NCI-H2171 (cell line): ENCODE data around the gene TMEM52B.

ENCODE experiments used
- DNase-seq: peaks from one replicate; lab custom pipeline; 2025; lab: John Stamatoyannopoulos, UW

Gene TMEM52B

GRCh38 chr12:10178821-10179220, at the start of gene TMEM52B:
TSS of gene TMEM52B (plus strand) at chr12:10179032. CDS start at chr12:10179575, 543 bp downstream.
- no peak for DNase-seq

DNA sequence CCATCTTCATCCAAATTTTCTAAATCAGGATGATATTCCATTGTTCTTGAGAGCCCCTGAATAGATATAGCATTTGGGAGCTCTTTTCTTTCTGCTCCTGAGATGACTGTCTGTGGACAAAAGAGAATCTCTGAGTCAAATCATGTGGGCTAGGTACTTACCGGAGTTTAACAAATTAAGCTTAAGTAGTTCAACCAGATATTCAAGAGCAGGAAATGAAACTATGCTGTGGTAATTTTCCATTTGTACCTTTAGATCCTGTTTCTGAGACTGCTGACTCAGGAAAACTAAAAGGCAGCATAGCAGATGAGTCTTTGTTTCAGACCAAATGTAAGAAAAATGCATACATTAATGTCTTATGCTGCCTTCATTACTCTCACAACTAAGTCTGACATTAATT, 48.8 kb upstream of the TMEM52B start, which contains the start of gene CLEC7A:
TSS of gene CLEC7A (minus strand) at position 158 of the 400 bp plus-strand sequence. CDS start at position 41, 117 bp downstream.
- no peak for DNase-seq

- no peak for DNase-seq
These were observed 47.6 kb upstream of the TMEM52B start for GRCh38 chr12:10131111-10131690.

- no peak for DNase-seq
These were observed 45.9 kb upstream of the TMEM52B start for GRCh38 chr12:10132850-10133370.

DNA sequence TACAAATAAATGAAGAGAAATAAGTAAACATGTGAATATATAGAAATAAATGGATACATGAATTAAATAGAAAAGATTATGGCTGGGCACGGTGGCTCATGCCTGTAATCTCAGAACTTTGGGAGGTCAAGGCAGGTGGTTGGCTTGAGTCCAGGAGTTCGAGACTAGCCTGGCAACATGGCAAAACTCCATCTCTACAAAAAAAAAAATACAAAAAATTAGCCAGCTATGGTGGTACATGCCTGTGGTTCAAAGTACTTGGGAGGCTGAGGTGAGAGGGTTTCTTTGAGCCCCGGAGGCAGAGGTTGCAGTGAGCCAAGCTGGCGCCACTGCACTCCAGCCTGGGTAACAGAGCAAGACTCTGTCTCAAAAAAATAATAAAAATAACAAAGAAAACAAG, 43.7 kb upstream of the TMEM52B start:
- DNase-seq = no peak

- DNase-seq = no peak
These were observed 42.1 kb upstream of the TMEM52B start for GRCh38 chr12:10136637-10137205.

- no peak for DNase-seq
These were observed 38.8 kb upstream of the TMEM52B start for GRCh38 chr12:10140001-10140400.

GRCh38 chr12:10142976-10143589, 35.7 kb upstream of the TMEM52B start:
- no peak for DNase-seq

DNA sequence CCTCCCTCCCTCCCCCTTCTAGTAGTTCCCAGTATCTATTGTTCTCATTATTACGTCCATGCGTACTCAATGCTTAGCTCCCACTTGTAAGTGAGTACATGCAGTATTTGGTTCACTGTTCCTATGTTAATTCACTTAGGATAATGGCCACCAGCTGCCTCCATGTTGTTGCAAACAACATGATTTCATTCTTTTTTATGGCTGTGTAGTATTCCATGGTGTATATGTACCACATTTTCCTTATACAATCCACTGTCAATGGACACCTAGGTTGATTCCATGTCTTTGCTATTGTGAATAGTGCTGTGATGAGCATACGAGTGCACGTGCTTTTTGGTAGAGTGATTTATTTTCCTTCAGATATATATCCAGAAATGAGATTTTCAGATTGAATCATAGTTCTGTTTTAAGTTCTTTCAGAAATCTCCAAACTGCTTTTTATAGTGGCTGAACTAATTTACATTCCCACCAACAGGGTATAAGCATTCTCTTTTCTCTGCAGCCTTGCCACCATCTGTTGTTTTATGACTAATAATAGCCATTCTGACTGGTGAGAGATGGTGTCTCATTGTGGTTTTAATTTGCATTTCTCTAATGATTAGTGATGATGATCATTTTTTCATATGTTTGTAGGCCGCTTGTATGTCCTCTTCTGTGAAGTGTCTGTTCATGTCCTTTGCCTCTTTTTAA, 31.0 kb upstream of the TMEM52B start:
- DNase-seq = no peak

GRCh38 chr12:10151621-10152020, 27.2 kb upstream of the TMEM52B start:
- DNase-seq = no peak

DNA sequence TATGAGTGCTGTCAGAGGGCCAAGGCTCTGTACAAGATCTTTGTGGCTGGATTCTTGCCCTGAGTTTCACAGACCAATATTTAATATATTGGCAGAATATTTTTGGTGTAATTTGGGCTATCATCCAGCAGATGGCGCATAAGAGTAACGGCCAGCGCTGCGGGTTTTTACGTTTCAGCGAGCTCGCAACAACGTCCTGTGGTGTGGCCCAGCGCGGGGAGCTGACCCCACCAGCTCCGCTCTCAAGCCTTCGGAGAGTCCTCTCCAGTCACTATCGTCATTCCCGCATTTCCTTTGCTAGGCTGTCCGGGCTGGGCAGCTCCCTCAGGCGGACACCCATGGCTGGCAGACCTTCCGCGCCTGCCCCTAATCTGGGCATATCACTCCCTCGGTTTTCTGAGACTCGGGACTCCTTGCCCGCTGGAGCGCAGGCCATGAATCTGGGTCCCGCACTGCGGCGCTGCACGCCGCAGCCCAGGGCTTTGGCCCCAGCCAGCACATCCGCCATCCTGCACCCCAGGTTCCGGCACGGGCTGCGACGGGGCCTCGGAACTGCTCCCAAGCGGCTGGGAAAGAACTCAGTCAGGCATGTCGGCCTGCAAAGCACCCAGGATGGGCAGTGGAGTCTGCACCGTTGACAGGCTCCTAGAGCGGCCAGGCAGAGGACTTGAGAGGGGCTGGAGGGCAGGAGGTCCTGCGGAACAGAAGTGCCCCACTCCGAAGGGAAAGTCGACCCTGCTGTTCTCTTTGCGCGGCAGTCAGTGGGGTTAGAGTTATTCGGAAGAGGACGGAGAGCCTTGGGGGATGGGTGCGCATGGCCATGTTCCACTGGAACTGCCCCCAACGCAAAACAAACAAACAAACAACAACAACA, 25.3 kb upstream of the TMEM52B start:
- DNase-seq = no peak

GRCh38 chr12:10154145-10154496, 24.7 kb upstream of the TMEM52B start:
- no peak for DNase-seq

DNA sequence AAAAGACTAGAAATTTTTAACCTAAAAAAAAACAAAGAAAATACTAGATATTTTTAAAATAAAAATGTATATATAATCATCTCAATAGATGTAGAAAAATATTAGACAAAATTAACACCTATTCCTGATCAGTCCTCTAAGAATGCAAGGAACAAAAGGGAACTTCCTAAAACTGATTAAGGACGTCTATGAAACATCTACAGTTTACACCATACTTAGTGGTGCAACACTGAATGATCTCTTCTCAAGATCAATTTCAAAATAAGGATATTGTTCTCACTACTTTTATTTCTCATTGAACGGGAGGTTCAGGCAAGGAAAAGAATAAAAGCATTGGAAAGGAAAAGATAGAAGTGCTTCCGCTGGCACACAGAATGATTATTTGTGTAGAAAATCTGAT, 22.9 kb upstream of the TMEM52B start:
- DNase-seq = no peak

GRCh38 chr12:10158406-10158805, 20.4 kb upstream of the TMEM52B start:
- DNase-seq = no peak

DNA sequence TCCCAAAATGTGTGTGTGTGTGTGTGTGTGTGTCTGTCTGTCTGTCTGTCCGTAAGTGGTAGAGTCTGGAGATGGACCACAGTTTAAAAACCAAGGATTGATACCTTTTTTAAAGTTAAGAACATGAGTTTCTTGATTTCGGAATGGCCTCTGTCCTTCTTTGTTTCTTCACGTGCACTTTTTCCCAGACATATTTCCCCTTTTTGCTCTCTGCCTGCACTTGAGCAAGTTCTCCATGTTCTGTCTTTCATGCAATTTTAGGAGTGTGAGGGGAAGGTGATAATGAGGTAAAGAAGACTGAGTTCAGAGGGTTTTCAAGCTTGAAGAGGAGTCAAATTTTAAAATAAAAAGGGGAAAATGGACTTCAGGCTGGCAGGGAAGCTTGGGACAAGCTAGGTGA, 19.6 kb upstream of the TMEM52B start:
- no peak for DNase-seq

GRCh38 chr12:10160617-10161385, 18.0 kb upstream of the TMEM52B start:
- no peak for DNase-seq

DNA sequence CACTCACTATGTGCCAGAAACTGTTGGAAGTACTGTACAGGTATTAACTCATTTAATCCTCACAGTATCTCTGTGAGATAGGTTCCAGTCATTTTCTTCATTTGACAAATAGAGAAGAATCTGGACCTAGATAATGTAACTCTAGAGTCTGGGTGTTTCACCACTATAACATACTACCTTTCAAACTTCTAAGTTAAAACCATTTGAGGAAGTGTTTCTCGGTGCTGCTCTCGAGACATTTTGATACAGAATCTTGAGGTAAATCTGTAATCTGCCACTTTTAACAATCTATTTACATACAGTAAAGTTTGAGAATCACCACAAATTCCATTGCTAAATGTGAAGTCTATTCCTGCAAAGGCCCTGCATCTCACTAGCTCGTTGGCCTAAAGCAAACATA, 15.7 kb upstream of the TMEM52B start:
- no peak for DNase-seq

DNA sequence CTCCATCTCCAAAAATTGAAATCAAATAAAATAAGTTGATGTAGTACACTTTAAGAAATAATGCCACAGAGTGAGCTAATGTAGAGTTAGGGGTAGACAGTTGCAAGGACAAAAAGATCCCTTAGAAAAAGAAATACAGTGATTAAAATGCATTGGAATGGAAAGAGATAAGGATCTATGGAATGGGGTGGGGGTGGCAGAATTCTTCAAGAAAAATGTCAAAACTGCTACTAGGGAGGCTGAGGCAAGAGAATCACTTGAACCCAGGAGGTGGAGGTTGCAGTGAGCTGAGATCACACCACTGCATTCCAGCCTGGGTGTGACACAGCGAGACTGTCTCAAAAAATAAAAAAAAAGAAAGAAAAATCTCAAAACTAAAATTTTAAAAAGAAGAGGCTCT, 13.4 kb upstream of the TMEM52B start:
- DNase-seq = no peak

DNA sequence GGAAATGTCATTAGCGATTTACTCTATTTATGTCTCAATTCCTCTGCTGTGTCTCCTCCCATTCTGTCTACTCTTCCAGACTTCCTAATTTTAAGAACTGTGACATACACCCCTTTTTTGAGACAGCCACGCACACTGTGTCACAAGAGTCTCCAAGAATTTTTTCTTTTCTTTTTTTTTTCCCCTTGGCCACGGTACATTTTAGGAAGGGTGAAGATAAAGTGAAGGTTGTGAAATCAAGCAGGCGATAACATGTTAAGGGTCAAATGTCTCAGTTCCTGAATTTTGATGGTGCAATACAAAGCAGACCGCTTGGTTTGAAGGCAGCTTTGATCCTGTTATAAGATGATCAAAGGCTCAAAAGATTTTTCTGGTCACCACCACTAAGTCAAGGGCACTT, 11.2 kb upstream of the TMEM52B start:
- no peak for DNase-seq

DNA sequence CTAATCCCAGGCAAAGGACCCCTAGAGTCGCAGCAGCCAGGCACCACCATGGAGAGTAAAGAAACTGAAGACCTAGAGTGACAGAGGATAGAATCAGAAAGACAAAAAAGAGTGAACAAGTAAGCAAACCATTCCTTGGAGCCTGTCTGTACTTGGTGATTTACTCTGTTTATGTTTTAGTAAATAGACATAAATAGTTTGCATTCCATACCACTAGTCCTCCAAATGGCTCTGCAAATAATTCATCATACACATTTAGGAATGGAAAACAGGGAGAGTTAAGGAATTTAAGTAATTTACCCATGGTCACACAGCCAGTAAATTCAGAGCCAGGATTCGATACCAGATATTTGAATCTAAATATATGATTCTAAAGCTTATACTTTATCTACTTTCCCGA, 9.7 kb upstream of the TMEM52B start:
- DNase-seq = no peak

DNA sequence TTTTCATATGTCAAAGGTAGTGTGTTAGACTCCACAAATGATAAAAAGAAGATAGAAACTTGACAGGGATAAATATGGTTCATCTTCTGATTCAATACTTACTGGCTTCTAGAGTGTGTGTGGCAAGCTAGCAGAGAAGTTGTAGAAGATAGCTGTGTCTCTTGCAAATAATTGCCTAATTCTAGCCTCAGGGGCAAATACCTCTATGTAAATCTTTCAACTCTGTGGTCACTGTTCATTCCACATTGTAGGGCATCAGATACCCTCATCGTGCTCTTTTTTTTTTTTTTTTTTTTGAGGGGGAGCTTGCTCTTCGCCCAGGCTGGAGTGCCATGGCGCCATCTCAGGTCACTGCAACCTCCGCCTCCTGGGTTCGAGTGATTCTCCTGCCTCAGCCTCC, 8.6 kb upstream of the TMEM52B start:
- no peak for DNase-seq
